ENCODE results near the gene PPP4R4. TPM values are rescaled to one million over a fixed set of nuclear protein-coding genes. Genes with fewer than 3 reads are reported as not detected.
"Not testable (repeated sequence)": the region's sequence is repeated elsewhere in the genome, so short reads cannot be mapped to it uniquely, and the experiment has no call there.

PPP4R4 gene
- total and polyA plus RNA-seq, 11 donors, result 0.06 to 1.0 (median 0.40) TPM; not detected in 6

DNA sequence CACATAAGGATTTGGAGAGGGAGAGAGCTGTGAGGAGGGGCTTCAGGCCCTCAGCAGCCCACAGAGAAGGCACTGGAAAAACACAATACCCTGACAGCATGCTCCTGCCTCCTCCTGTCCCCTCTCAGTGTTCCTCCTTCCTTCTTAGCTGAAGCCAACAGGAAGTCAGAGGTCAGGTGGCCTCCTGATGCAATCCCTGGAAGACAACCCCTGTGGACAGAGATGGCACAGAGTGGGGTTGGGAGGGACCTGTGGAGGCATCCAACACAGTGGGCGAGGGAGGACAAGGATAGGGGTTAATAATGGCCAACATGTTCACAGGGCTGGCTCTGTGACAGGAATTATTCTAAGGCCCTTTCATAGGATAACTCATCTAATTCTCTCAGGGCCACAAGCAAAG is 29.4 kb upstream of the PPP4R4 start:
- H3K4me3 ChIP-seq, result no peak overlapping the region
- H3K27ac ChIP-seq, result no peak overlapping the region
- TF ChIP-seq POLR2A (IDR thresholded peaks at IDR 0.05), result no peak
- TF ChIP-seq, protein P1, sequence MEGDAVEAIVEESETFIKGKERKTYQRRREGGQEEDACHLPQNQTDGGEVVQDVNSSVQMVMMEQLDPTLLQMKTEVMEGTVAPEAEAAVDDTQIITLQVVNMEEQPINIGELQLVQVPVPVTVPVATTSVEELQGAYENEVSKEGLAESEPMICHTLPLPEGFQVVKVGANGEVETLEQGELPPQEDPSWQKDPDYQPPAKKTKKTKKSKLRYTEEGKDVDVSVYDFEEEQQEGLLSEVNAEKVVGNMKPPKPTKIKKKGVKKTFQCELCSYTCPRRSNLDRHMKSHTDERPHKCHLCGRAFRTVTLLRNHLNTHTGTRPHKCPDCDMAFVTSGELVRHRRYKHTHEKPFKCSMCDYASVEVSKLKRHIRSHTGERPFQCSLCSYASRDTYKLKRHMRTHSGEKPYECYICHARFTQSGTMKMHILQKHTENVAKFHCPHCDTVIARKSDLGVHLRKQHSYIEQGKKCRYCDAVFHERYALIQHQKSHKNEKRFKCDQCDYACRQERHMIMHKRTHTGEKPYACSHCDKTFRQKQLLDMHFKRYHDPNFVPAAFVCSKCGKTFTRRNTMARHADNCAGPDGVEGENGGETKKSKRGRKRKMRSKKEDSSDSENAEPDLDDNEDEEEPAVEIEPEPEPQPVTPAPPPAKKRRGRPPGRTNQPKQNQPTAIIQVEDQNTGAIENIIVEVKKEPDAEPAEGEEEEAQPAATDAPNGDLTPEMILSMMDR (IDR thresholded peaks at IDR 0.05), result no peak
- H3K9me3 ChIP-seq, result no peaks in the 10 kb centered on the region
- DNase-seq, result no peak
- 62 to 95% (median 77%) methylated on average over 1 of the region's 1 CpG for WGBS, 4 donors
- no peaks in the 10 kb centered on the region for H3K36me3 ChIP-seq
- no peak for ATAC-seq
- intact Hi-C loops (cut with DNase I), result no loop called here
- H3K27me3 ChIP-seq, result no peaks in the 10 kb centered on the region
- H3K4me1 ChIP-seq, result no peaks in the 10 kb centered on the region

DNA sequence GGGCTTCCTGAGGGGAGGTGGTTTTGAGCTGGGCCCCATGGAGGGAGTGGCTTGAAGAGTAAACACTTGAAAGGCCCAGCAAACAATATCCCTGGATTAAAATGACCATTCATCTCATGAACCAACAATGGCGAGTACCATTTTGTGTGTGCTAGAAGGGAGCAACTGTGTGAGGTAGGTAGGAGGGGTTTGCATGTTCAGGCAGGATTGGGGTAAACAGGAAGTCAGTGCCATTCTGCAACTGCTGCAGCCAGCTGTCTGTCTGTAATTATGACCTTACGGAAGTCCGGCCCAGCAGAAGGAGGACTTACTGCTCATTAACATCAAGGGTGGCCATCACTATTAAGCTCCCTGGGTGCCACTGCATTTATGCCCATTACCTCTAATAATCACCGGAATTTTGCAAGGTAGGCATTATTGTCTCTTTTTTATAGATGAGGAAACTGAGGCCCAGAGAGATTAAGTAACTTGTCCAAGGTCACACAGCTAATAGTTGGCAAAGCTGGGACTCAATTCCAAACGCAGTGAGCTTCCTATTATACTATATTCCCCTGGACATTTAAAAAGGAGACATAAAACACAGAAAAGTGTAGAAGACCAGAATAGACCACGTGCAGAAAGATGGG is 28.1 kb upstream of the PPP4R4 start:
- Histone ChIP-seq H3K4me3 (no peak overlapping the region), H3K36me3 (no peaks in the 10 kb centered on the region), H3K27me3 (peaks cover 0 to 3% (median 0%) of the 10 kb centered on the region in 9 donors), H3K9me3 (no peaks in the 10 kb centered on the region), H3K4me1 (no peaks in the 10 kb centered on the region), H3K27ac (no peak overlapping the region)
- no peak for TF ChIP-seq POLR2A (IDR thresholded peaks at IDR 0.05)
- TF ChIP-seq, protein P1 (IDR thresholded peaks at IDR 0.05), result no peak
- 80 to 94% (median 86%) methylated on average over 6 of the region's 6 CpGs for WGBS, 4 donors
- DNase-seq, result no peak
- intact Hi-C loops (cut with DNase I), result no loop called here
- ATAC-seq, result no peak

DNA sequence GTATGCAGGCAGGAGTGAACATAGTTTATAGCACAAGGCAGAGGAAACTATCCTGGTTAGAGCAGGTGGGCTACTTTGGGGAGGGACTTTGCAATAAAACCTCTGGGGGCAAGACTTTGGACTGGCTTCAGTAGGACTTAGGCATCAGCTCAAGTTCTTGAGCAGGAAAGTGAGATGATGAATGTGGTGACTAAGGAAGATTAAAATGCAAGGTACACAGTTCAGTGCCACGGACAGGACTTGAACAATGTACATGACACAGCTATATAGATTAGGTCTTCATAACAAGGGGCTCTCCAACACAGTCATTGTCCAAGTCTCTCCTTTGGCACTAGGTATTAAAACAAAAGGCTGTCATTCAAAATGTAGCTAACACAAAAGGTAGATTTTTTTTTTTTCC is 21.4 kb upstream of the PPP4R4 start:
- no peaks in the 10 kb centered on the region for H3K9me3 ChIP-seq
- intact Hi-C loops (cut with DNase I), result no loop called here
- H3K27me3 ChIP-seq, result peaks cover 0 to 14% (median 0%) of the 10 kb centered on the region in 9 donors
- H3K36me3 ChIP-seq, result no peaks in the 10 kb centered on the region
- 78 to 92% (median 85%) methylated on average over 1 of the region's 1 CpG for WGBS, 4 donors
- TF ChIP-seq POLR2A (IDR thresholded peaks at IDR 0.05), result no peak
- TF ChIP-seq, protein P1 (IDR thresholded peaks at IDR 0.05), result no peak
- H3K4me3 ChIP-seq, result no peak overlapping the region
- H3K4me1 ChIP-seq, result peaks cover 0 to 3% (median 0%) of the 10 kb centered on the region in 12 donors
- no peak overlapping the region for H3K27ac ChIP-seq
- DNase-seq, result no peak
- ATAC-seq, result no peak

DNA sequence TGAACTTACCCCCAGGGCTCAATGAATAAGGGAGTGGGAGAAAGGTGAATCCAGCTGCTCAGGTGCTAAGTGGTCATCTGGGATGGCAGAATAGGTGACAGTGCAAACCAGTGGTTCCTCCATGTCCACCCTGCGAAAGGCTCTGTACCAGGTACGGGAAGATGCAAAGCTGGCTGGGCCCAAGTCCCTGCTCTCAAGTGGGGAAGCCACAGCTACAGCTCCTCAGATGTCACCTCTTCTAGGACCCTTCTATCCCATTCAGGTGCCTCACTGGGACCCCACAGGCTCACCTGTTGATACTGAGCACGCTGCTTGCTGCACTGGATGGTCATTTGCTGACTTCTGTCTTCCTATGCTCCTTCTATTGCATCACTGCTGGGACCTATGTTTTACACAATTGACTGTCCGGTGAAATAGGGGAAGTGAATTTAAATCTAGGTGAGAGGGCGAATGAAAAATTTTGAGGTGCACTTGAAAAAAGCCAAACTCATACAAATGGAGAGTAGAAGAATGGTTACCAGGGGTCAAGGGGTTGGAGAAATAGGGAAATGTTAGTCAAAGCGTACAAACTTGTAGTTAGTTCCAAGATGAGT is 20.3 kb upstream of the PPP4R4 start:
- TF ChIP-seq, protein P1 (IDR thresholded peaks at IDR 0.05), result no peak
- TF ChIP-seq POLR2A (IDR thresholded peaks at IDR 0.05), result no peak
- Histone ChIP-seq H3K4me1 (peaks cover 0 to 3% (median 0%) of the 10 kb centered on the region in 12 donors), H3K36me3 (no peaks in the 10 kb centered on the region), H3K9me3 (no peaks in the 10 kb centered on the region), H3K27ac (no peak overlapping the region), H3K27me3 (peaks cover 0 to 14% (median 0%) of the 10 kb centered on the region in 9 donors), H3K4me3 (no peak overlapping the region)
- intact Hi-C loops (cut with DNase I), result no loop called here
- no peak for DNase-seq
- no peak for ATAC-seq
- WGBS, 4 donors, result 87 to 91% (median 88%) methylated on average over 6 of the region's 6 CpGs

DNA sequence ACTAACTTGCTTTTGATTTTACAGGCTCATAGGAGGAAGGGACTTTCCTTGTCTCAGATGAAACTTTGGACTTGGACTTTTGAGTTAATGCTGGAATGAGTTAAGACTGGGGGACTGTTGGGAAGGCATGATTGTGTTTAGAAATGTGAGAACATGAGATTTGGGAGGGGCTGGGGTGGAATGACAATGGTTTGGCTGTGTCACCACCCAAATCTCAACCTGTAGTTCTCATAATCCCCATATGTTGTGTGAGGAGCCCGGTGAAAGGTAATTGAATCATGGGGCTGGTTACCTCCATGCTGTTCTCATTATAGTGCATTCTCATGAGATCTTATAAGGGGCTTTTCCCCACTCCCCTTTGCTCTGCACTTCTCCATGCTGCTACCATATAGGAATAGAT is 18.0 kb upstream of the PPP4R4 start:
- H3K27me3 ChIP-seq, result peaks cover 0 to 14% (median 0%) of the 10 kb centered on the region in 9 donors
- ATAC-seq; H3K4me1 ChIP-seq; intact Hi-C loops (cut with DNase I); DNase-seq; H3K36me3 ChIP-seq; H3K9me3 ChIP-seq; H3K4me3 ChIP-seq; H3K27ac ChIP-seq: not testable (repeated sequence)
- WGBS, 4 donors, result 89 to 100% (median 95%) methylated on average over 1 of the region's 1 CpG
